ENCODE measurements around the gene FAM162A.

Gene FAM162A

DNA sequence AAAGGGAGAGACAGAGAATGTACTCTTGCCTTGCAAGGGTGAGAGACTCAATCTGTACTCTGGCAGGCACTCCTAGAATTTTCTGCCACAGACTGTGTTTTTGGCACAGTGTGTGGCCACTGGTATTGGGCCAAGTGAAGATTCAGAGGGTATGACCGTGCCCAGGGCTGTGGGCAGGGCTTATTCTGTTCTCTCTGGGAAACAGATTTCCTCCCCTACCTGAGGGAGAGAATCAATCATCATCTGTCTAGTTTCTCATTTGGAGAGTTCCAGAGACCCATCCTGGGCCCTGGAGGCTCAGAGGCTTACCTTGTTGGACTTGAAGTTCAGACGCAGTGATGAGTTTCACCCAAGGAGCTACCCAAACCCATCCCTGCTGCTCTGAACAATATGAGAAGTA, 30.8 kb upstream of the FAM162A start:
- Histone ChIP-seq H3K4me1 (ENCODE audit: insufficient read depth, low read length, severe bottlenecking) (no peaks in the 10 kb centered on the region), H4K20me1 (ENCODE audit: insufficient read depth, low read length) (no peaks in the 10 kb centered on the region), H3K27ac (ENCODE audit: low read depth, low read length, poor library complexity, severe bottlenecking) (no peak overlapping the region), H3K9me2 (ENCODE audit: low read depth, low read length) (no peaks in the 10 kb centered on the region), H3K4me3 (ENCODE audit: low read depth, low read length, poor library complexity, severe bottlenecking) (no peak overlapping the region), H3K9ac (ENCODE audit: low read length) (no peak overlapping the region), H3K36me3 (ENCODE audit: insufficient read depth, low read length) (peaks cover 5% of the 10 kb centered on the region; the same call in 1 of the 2 replicates), H3K27me3 (ENCODE audit: insufficient read depth, low read length) (no peaks in the 10 kb centered on the region), H3K9me3 (ENCODE audit: low read length) (no peaks in the 10 kb centered on the region), H3K79me2 (ENCODE audit: insufficient read depth, low read length) (no peaks in the 10 kb centered on the region), H3F3A (ENCODE audit: insufficient read depth, low read length) (no peaks in the 10 kb centered on the region), H3K4me2 (ENCODE audit: low read length) (no peak overlapping the region), H2AFZ (ENCODE audit: low read length) (no peak overlapping the region)
- TF ChIP-seq, protein P1, sequence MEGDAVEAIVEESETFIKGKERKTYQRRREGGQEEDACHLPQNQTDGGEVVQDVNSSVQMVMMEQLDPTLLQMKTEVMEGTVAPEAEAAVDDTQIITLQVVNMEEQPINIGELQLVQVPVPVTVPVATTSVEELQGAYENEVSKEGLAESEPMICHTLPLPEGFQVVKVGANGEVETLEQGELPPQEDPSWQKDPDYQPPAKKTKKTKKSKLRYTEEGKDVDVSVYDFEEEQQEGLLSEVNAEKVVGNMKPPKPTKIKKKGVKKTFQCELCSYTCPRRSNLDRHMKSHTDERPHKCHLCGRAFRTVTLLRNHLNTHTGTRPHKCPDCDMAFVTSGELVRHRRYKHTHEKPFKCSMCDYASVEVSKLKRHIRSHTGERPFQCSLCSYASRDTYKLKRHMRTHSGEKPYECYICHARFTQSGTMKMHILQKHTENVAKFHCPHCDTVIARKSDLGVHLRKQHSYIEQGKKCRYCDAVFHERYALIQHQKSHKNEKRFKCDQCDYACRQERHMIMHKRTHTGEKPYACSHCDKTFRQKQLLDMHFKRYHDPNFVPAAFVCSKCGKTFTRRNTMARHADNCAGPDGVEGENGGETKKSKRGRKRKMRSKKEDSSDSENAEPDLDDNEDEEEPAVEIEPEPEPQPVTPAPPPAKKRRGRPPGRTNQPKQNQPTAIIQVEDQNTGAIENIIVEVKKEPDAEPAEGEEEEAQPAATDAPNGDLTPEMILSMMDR (IDR thresholded peaks at IDR 0.05; ENCODE audit: low read length): no peak
- no peak for TF ChIP-seq EZH2 (IDR thresholded peaks at IDR 0.05; ENCODE audit: borderline replicate concordance, low read length)

DNA sequence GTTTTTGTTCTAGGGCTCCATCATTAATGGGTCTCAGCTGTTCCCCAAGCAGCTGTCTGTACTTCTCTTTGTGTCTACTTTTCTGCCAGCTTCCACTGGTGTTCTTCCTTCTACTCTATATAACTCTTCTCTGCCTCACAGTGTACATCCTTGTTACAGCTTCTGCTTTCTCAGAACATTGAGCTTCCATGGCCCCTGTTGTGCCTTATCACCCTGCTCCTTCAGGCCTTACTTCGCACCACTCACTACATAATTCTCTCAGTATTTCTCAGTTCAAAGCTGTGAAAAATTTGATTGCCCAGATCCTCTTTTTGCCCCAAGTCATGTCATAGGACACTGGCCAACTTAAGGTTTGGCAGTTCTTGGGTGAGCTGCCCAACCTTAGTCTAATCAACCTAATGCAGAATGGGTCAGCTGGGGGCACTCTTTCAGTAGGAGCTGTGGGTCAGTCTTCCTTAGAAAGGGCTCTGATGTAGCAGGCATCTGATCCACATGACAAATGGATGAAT, 30.0 kb upstream of the FAM162A start:
- no peak overlapping the region for H3K27ac ChIP-seq (ENCODE audit: low read depth, low read length, poor library complexity, severe bottlenecking)
- no peak overlapping the region for H2AFZ ChIP-seq (ENCODE audit: low read length)
- H3K79me2 ChIP-seq (ENCODE audit: insufficient read depth, low read length): no peaks in the 10 kb centered on the region
- no peak overlapping the region for H3K4me2 ChIP-seq (ENCODE audit: low read length)
- peaks cover 13% of the 10 kb centered on the region for H3K36me3 ChIP-seq (ENCODE audit: insufficient read depth, low read length)
- no peaks in the 10 kb centered on the region for H3K9me3 ChIP-seq (ENCODE audit: low read length)
- no peak overlapping the region for H3K4me3 ChIP-seq (ENCODE audit: low read depth, low read length, poor library complexity, severe bottlenecking)
- H4K20me1 ChIP-seq (ENCODE audit: insufficient read depth, low read length): no peaks in the 10 kb centered on the region
- H3K9ac ChIP-seq (ENCODE audit: low read length): no peak overlapping the region
- TF ChIP-seq, protein P1 (IDR thresholded peaks at IDR 0.05; ENCODE audit: low read length): no peak
- TF ChIP-seq EZH2 (IDR thresholded peaks at IDR 0.05; ENCODE audit: borderline replicate concordance, low read length): no peak
- H3K27me3 ChIP-seq (ENCODE audit: insufficient read depth, low read length): no peaks in the 10 kb centered on the region
- no peaks in the 10 kb centered on the region for H3F3A ChIP-seq (ENCODE audit: insufficient read depth, low read length)
- no peaks in the 10 kb centered on the region for H3K4me1 ChIP-seq (ENCODE audit: insufficient read depth, low read length, severe bottlenecking)
- H3K9me2 ChIP-seq (ENCODE audit: low read depth, low read length): no peaks in the 10 kb centered on the region

DNA sequence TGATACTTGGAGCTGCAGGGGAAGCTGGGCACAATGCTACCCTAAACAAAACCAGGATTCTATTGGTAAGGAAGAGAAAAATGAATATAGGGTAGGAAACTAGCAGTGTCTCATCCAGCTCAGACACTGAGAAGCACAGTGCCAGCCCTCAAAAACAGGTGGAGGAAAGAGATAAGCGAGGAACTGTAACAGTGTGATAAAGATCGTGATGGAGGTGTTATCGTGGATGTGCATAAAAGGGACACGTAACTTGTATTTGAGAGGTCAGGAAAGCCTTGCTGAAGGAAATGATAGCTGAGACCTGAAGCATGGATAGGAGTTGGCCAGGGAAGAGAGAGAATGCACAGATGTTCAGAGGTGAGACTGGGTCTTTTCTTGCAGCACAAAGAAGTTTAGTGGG, 28.4 kb upstream of the FAM162A start:
- no peak overlapping the region for H3K4me2 ChIP-seq (ENCODE audit: low read length)
- H3K4me1 ChIP-seq (ENCODE audit: insufficient read depth, low read length, severe bottlenecking): no peaks in the 10 kb centered on the region
- no peak overlapping the region for H3K9ac ChIP-seq (ENCODE audit: low read length)
- no peaks in the 10 kb centered on the region for H4K20me1 ChIP-seq (ENCODE audit: insufficient read depth, low read length)
- H2AFZ ChIP-seq (ENCODE audit: low read length): no peak overlapping the region
- H3K27ac ChIP-seq (ENCODE audit: low read depth, low read length, poor library complexity, severe bottlenecking): no peak overlapping the region
- H3K4me3 ChIP-seq (ENCODE audit: low read depth, low read length, poor library complexity, severe bottlenecking): no peak overlapping the region
- H3F3A ChIP-seq (ENCODE audit: insufficient read depth, low read length): no peaks in the 10 kb centered on the region
- no peaks in the 10 kb centered on the region for H3K9me3 ChIP-seq (ENCODE audit: low read length)
- H3K27me3 ChIP-seq (ENCODE audit: insufficient read depth, low read length): no peaks in the 10 kb centered on the region
- H3K79me2 ChIP-seq (ENCODE audit: insufficient read depth, low read length): no peaks in the 10 kb centered on the region
- TF ChIP-seq, protein P1 (IDR thresholded peaks at IDR 0.05; ENCODE audit: low read length): no peak
- TF ChIP-seq EZH2 (IDR thresholded peaks at IDR 0.05; ENCODE audit: borderline replicate concordance, low read length): no peak
- H3K9me2 ChIP-seq (ENCODE audit: low read depth, low read length): no peaks in the 10 kb centered on the region
- peaks cover 15% of the 10 kb centered on the region for H3K36me3 ChIP-seq (ENCODE audit: insufficient read depth, low read length)

Data from OCI-LY1 (cell line).